ENCODE results near the gene SELENOO. TPM values are rescaled to one million over a fixed set of nuclear protein-coding genes. Genes with fewer than 3 reads are reported as not detected.

Gene SELENOO
- total RNA-seq, 1 experiment from 2014 or later = 27.0 TPM

- TF ChIP-seq, protein P1, sequence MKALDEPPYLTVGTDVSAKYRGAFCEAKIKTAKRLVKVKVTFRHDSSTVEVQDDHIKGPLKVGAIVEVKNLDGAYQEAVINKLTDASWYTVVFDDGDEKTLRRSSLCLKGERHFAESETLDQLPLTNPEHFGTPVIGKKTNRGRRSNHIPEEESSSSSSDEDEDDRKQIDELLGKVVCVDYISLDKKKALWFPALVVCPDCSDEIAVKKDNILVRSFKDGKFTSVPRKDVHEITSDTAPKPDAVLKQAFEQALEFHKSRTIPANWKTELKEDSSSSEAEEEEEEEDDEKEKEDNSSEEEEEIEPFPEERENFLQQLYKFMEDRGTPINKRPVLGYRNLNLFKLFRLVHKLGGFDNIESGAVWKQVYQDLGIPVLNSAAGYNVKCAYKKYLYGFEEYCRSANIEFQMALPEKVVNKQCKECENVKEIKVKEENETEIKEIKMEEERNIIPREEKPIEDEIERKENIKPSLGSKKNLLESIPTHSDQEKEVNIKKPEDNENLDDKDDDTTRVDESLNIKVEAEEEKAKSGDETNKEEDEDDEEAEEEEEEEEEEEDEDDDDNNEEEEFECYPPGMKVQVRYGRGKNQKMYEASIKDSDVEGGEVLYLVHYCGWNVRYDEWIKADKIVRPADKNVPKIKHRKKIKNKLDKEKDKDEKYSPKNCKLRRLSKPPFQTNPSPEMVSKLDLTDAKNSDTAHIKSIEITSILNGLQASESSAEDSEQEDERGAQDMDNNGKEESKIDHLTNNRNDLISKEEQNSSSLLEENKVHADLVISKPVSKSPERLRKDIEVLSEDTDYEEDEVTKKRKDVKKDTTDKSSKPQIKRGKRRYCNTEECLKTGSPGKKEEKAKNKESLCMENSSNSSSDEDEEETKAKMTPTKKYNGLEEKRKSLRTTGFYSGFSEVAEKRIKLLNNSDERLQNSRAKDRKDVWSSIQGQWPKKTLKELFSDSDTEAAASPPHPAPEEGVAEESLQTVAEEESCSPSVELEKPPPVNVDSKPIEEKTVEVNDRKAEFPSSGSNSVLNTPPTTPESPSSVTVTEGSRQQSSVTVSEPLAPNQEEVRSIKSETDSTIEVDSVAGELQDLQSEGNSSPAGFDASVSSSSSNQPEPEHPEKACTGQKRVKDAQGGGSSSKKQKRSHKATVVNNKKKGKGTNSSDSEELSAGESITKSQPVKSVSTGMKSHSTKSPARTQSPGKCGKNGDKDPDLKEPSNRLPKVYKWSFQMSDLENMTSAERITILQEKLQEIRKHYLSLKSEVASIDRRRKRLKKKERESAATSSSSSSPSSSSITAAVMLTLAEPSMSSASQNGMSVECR (CRISPR knock-in tag; IDR thresholded peaks at IDR 0.05; ENCODE audit: borderline replicate concordance) = no peak
These were observed 2.8 kb upstream of the SELENOO start (continued) for GRCh38 chr22:50197856-50198623.

GRCh38 chr22:50198624-50199017 is 2.2 kb upstream of the SELENOO start:
- POLR2A ChIA-PET = no interaction called here
- no peaks in the 10 kb centered on the region for H3K27me3 Mint-ChIP-seq (ENCODE audit: low read depth)
- no peak overlapping the region for H3K27ac Mint-ChIP-seq
- peaks cover 9% of the 10 kb centered on the region for H3K36me3 Mint-ChIP-seq
- TF ChIP-seq, protein P2, sequence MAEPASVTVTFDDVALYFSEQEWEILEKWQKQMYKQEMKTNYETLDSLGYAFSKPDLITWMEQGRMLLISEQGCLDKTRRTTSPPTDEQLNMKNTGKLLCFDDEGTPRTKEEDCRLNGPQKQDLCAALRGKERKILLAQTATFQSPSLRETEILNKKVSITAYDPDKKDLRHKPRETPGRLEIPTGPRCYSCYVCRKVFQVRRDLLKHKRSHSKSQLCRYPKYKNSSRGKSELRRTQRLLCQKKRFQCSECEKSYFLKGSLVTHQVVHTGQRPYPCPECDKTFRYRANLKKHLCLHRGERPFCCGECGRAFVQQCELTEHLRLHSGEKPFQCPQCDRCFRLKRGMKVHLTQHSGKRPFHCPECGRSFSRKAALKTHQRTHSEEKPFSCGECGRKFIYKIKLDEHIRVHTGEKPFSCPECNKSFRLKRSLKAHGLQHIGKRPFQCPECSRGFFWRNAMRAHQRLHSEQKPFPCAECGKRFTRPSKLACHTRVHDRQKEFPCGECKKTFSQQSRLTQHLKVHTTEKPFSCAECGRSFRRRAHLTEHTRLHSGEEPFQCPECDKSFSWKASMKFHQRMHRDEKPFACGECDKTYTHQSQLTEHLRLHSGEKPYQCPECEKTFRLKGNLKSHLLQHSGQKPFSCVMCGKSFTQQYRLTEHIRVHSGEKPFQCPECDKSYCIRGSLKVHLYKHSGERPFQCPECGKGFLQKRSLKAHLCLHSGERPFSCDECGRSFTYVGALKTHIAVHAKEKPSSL (CRISPR knock-in tag; conservative IDR thresholded peaks at IDR 0.05) = no peak
- TF ChIP-seq AFF4 (CRISPR knock-in tag; IDR thresholded peaks at IDR 0.05; ENCODE audit: borderline replicate concordance) = no peak
- peaks cover 12% of the 10 kb centered on the region for H3K4me1 Mint-ChIP-seq
- DNase-seq (ENCODE audit: low spot score) (no peak), ATAC-seq (no peak)
- no peak overlapping the region for H3K4me3 Mint-ChIP-seq
- peaks cover 4% of the 10 kb centered on the region; the same call in 1 of the 2 replicates for H3K9me3 Mint-ChIP-seq
- CTCF ChIA-PET = interaction anchor here (0.9 kb wide), 1 partner anchor 8 kb away, joined by 7 read pairs; no protein-coding TSS in a partner anchor

GRCh38 chr22:50199251-50199721 is 1.5 kb upstream of the SELENOO start:
- Mint-ChIP-seq H3K36me3 (peaks cover 14% of the 10 kb centered on the region), H3K4me1 (peaks cover 12% of the 10 kb centered on the region), H3K27ac (peak overlapping the region; percentile 94), H3K9me3 (peaks cover 4% of the 10 kb centered on the region; the same call in 1 of the 2 replicates), H3K27me3 (ENCODE audit: low read depth) (no peaks in the 10 kb centered on the region), H3K4me3 (peak overlapping the region; percentile 67)
- ATAC-seq (no peak), DNase-seq (ENCODE audit: low spot score) (no peak)
- CTCF ChIA-PET = interaction anchor here (0.9 to 1.0 kb wide), 3 partner anchors 8 to 38 kb away, joined by 3 to 7 read pairs (median 4); no protein-coding TSS in a partner anchor
- POLR2A ChIA-PET = no interaction called here
- TF ChIP-seq, protein P3, sequence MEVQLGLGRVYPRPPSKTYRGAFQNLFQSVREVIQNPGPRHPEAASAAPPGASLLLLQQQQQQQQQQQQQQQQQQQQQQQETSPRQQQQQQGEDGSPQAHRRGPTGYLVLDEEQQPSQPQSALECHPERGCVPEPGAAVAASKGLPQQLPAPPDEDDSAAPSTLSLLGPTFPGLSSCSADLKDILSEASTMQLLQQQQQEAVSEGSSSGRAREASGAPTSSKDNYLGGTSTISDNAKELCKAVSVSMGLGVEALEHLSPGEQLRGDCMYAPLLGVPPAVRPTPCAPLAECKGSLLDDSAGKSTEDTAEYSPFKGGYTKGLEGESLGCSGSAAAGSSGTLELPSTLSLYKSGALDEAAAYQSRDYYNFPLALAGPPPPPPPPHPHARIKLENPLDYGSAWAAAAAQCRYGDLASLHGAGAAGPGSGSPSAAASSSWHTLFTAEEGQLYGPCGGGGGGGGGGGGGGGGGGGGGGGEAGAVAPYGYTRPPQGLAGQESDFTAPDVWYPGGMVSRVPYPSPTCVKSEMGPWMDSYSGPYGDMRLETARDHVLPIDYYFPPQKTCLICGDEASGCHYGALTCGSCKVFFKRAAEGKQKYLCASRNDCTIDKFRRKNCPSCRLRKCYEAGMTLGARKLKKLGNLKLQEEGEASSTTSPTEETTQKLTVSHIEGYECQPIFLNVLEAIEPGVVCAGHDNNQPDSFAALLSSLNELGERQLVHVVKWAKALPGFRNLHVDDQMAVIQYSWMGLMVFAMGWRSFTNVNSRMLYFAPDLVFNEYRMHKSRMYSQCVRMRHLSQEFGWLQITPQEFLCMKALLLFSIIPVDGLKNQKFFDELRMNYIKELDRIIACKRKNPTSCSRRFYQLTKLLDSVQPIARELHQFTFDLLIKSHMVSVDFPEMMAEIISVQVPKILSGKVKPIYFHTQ (CRISPR knock-in tag; IDR thresholded peaks at IDR 0.05) = no peak
- TF ChIP-seq PRRX2 (CRISPR knock-in tag; IDR thresholded peaks at IDR 0.05) (no peak), SP1 (CRISPR knock-in tag; conservative IDR thresholded peaks at IDR 0.05) (no peak), ZMAT4 (CRISPR knock-in tag; IDR thresholded peaks at IDR 0.05) (no peak), ZNF263 (CRISPR knock-in tag; IDR thresholded peaks at IDR 0.05; ENCODE audit: low read depth) (no peak)
- TF ChIP-seq, protein P4, sequence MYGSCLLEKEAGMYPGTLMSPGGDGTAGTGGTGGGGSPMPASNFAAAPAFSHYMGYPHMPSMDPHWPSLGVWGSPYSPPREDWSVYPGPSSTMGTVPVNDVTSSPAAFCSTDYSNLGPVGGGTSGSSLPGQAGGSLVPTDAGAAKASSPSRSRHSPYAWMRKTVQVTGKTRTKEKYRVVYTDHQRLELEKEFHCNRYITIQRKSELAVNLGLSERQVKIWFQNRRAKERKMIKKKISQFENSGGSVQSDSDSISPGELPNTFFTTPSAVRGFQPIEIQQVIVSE (CRISPR knock-in tag; IDR thresholded peaks at IDR 0.05; ENCODE audit: borderline replicate concordance) = no peak
- TF ChIP-seq, protein P5, sequence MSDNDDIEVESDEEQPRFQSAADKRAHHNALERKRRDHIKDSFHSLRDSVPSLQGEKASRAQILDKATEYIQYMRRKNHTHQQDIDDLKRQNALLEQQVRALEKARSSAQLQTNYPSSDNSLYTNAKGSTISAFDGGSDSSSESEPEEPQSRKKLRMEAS (CRISPR knock-in tag; IDR thresholded peaks at IDR 0.05) = no peak
- TF ChIP-seq, protein P6, sequence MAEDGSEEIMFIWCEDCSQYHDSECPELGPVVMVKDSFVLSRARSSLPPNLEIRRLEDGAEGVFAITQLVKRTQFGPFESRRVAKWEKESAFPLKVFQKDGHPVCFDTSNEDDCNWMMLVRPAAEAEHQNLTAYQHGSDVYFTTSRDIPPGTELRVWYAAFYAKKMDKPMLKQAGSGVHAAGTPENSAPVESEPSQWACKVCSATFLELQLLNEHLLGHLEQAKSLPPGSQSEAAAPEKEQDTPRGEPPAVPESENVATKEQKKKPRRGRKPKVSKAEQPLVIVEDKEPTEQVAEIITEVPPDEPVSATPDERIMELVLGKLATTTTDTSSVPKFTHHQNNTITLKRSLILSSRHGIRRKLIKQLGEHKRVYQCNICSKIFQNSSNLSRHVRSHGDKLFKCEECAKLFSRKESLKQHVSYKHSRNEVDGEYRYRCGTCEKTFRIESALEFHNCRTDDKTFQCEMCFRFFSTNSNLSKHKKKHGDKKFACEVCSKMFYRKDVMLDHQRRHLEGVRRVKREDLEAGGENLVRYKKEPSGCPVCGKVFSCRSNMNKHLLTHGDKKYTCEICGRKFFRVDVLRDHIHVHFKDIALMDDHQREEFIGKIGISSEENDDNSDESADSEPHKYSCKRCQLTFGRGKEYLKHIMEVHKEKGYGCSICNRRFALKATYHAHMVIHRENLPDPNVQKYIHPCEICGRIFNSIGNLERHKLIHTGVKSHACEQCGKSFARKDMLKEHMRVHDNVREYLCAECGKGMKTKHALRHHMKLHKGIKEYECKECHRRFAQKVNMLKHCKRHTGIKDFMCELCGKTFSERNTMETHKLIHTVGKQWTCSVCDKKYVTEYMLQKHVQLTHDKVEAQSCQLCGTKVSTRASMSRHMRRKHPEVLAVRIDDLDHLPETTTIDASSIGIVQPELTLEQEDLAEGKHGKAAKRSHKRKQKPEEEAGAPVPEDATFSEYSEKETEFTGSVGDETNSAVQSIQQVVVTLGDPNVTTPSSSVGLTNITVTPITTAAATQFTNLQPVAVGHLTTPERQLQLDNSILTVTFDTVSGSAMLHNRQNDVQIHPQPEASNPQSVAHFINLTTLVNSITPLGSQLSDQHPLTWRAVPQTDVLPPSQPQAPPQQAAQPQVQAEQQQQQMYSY (CRISPR knock-in tag; IDR thresholded peaks at IDR 0.05) = no peak

All from WTC11 (cell line).